Measurements from ENCODE around the gene PLVAP.
A peak's percentile ranks its signal among the peaks of the same experiment; 100 is the strongest.

PLVAP gene, protein sequence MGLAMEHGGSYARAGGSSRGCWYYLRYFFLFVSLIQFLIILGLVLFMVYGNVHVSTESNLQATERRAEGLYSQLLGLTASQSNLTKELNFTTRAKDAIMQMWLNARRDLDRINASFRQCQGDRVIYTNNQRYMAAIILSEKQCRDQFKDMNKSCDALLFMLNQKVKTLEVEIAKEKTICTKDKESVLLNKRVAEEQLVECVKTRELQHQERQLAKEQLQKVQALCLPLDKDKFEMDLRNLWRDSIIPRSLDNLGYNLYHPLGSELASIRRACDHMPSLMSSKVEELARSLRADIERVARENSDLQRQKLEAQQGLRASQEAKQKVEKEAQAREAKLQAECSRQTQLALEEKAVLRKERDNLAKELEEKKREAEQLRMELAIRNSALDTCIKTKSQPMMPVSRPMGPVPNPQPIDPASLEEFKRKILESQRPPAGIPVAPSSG

DNA sequence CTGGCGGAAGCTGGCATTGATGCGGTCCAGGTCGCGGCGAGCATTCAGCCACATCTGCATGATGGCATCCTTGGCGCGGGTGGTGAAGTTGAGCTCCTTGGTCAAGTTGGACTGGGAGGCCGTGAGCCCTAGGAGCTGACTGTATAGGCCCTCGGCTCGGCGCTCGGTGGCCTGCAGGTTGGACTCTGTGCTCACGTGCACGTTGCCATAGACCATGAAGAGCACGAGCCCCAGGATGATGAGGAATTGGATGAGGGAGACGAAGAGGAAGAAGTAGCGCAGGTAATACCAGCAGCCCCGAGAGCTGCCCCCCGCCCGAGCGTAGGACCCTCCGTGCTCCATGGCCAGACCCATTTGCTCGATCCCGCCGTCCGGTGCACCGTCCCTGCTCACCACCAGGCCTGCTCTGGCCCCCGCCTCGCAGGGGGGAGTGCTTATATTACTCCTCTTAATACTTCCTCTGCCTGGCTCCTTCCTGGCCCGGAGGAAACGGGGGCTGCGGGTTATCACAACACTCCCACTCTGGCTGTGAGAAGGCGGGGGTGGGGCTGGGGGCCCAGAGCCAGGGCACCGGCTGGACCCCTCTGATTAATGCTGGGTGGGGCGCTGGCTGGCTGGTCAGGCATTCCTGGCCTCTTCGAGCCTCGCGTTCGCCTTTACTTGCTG lies at the start of gene PLVAP:
Gene PLVAP (minus strand): TSS at position 408 of the 666 bp plus-strand sequence. CDS start 54 bp downstream, at position 354.
- DNase-seq: no peak

DNA sequence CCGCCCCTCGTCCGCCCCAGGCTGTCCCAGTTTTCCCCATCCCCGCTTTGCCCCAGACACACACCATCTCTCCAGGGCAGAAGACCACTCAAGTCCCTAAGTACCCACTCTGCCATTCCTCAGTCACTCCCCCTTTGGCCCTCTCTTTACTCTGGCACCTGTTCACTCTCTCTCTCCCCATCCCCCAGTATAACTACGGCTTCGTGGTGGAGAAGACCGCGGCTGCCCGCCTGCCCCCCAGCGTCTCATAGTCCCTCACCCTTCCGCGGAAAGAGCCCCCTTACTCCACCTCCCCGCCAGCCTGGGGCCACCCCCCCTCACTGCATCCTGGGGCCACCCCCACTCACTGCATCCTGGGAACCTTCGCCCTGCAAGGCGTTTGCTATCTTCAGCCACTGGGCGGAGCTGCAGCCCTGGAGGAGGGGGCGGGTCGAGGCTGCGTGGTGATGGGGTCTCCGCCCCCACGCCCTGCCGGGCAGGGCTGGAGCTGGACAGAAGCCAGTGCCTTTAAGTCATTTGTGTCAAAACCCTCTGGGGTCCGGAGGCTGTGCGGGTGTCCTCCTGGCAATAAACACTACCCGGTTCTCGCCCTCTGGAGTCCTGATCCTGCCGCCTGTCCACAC lies 47.7 kb upstream of the PLVAP start:
- no peak for DNase-seq

DNA sequence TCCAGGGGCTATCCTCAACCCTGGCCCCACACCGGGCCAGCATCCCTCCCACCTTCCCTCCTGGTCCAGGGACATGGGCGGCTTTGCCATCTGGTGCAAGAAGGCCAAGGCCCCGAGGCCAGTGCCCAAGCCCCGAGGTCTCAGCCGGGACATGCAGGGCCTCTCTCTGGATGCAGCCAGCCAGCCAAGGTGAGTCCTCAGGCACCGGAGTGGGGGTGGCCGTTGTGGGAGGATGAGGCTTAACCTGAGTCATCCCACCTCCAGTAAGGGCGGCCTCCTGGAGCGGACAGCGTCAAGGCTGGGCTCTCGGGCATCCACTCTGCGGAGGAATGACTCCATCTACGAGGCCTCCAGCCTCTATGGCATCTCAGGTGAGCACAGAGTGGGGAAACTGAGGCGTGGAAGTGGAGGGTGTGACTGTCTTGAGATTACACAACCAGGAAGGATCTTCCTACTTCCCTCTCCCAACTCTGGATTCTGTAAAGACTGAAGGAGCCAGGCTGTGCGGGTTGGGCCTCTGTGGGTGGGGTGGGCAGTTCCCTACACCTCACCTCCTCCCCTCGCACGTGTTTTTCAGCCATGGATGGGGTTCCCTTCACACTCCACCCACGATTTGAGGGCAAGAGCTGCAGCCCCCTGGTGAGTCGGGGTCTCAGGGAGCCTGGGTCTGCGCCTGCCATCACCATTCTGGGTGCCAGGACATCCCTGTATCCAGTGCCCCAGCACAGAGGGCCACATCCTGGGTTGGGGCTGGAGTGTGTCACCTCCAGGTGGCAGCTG lies 46.5 kb upstream of the PLVAP start:
- DNase-seq: no peak

DNA sequence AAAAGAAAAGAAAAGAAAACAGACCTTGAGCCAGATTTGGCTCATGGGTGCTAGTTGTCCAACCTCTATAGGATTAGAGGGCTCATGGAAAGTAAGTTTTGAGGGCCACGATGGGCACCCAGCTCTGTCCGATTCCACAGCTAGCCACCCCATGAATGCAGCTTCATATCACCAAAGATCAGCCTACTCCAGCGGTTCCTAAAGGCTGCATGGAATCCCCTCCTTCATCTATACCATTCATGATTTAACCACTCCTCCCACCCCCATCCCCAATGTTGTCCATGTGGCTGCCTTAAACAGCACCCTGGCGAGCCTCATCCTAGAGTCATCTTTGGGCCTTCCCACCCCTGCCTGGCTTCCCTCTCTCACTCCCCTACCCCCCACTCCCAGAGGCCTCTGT lies 44.8 kb upstream of the PLVAP start:
- no peak for DNase-seq

DNA sequence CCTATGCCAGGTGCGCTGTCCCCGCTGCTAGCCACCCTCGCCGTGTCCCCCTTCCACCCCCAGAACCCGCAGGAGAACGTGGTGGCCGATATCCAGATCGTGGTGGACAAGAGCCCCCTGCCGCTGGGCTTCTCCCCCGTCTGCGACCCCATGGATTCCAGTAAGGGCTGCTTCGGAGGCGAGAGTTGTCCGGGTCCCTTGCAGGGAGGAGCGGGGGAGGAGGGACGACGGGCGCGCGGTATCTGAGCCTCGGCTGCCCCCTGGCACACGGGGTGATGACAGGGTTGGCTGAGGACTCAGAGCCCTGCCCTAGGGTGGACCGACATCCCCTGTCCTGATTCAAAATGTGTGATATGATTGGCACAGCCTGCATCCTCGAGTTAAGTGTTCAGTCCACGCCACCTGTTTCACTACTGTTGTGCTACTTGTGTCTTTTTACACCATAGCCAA lies 43.4 kb upstream of the PLVAP start:
- peak in 1 of 2 donors; percentile 41 for DNase-seq

DNA sequence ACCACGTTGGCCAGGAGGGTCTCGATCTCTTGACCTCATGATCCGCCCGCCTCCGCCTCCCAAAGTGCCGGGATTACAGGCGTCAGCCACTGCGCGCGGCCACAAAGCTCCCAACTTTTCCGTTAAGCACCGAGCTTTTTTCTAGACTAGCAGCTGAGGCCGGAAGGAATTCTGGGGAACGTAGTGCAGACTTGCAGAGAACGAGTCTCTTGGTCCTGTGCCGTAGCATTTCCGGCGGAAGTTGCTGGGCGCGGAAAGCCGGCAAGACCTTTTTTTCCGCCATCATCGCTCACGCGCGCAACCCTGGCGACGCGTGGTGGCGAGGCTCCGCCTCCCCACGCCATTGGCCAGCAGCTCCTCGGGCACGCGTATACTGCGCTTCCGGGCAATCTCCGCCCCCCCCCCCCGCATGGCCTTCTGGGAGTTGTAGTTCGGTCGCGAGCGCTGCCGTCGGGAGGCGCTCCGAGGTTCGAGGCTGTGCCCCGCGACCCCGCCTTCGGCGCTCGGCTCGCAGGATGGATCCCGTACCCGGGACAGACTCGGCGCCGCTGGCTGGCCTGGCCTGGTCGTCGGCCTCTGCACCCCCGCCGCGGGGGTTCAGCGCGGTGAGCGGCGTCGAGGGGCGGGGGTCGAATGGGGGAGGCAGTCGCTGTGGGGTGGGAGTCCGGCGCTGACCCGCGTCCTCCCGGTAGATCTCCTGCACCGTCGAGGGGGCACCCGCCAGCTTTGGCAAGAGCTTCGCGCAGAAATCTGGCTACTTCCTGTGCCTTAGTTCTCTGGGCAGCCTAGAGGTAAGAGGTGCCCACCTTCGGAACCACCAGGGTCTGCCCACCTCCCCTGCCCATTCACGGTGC lies 42.7 kb upstream of the PLVAP start, which contains the start of gene MVB12A:
Gene MVB12A (plus strand): TSS at position 427 of the 854 bp plus-strand sequence. CDS start 89 bp downstream, at position 516.
- peak; percentile 86 to 95 for DNase-seq

DNA sequence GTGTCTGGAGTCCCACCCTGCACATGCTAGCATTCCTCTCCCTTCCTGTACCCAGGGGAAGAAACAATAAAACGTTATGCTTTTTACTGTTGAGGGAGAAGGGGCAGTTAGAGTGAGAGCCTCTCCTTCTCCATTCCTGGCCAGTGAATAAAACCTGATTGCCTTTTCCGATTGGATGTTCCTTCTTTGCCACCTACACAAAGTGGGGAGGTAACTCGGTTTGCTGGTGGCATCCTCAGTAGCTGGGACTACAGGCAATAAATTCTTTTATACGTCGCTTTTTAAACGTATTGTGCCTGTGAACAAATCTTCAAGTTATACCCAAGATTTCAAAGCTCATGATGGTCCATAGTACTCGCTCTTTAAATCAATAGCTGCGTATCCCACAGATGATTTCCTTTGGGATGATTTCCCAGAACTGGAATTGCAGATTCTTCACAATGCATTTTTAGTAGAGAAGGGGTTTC lies 42.0 kb upstream of the PLVAP start:
- DNase-seq: no peak

DNA sequence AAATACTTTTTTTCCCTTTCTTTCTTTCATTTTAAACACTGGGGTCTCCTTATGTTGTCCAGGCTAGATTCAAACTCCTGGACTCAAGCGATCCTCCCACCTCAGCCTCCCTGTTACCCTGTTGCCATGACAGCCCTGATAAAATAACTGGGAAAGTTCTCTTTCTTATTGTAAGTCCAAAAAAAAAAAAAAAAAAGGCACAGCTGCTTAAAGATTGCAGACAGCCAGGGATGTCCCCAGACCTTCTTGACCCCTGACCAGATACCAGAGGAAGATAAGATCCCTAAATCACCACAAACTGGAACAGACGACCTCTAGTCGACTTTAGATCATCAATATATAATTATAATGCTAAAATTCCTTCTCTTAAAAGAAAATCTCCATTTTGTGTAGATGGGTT lies 41.6 kb upstream of the PLVAP start:
- no peak for DNase-seq

DNA sequence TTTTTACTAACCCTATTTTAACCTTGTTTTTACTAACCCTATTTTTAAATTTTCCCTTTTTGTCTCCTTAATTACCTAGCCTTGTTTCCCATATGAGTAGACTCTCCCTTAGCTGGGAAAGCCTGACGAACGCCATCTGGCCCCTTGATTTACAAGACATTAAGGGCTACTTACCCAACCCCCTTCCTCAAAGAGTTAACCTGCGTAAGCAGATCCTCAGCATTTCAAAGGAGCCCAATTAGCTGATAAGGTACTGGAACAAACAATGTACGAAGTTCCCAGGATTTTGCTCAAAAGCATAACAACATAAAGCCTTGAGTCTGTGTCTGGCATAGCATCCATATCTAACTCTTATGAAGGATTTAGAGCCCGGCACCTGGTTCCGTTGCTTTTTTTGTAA lies 38.0 kb upstream of the PLVAP start:
- no peak for DNase-seq

DNA sequence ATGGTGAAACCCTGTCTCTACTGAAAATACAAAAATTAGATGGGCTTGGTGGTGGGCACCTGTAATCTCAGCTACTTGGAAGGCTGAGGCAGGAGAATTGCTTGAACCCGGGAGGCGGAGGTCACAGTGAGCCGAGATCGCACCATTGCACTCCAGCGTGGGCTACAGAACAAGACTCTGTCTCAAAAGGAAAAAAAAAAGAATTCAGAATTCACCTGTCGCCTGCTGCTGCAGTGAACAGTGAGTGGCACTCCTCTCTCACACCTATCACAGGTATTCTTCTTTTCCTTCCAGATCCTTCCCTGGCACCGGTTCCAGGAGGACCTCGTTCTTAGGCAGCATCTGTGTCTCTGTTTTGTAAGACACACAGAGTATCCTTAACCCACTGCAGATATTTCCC lies 37.0 kb upstream of the PLVAP start:
- DNase-seq: no peak

DNA sequence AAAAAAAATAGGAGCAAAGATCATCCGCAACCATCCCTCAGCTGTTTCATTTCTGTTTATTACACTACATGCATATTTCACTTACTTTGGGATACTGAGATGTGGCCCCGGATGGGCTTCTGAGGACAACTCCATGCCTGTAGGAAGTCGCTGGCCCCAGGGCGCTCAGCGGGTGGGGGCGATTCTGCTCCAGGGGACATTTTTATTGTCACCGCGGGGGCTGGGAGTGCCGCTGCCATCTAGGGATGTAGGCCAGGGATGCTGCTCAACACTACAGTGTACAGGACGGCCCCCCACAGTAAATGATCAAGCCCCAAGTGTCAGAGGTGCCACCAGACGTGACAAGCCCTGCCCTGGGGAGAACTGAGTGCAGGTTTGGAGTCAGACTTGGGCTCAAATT lies 34.7 kb upstream of the PLVAP start:
- no peak for DNase-seq

DNA sequence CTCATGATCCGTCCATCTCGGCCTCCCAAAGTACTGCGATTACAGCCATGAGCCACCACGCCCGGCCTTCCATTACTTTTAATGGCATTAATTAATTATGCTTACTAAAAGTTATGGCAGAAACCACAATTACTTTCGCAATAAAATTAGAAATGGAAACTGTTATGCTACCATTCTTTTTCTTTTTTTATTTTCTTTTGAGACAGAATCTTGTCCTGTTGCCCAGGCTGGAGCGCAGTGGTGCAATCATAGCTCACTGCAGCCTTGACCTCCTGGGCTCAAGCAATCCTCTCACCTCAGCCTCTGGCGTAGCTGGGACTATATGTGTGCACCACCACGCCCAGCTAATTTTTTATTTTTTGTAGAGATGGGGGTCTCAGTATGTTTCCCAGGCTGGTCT lies 32.8 kb upstream of the PLVAP start:
- no peak for DNase-seq

DNA sequence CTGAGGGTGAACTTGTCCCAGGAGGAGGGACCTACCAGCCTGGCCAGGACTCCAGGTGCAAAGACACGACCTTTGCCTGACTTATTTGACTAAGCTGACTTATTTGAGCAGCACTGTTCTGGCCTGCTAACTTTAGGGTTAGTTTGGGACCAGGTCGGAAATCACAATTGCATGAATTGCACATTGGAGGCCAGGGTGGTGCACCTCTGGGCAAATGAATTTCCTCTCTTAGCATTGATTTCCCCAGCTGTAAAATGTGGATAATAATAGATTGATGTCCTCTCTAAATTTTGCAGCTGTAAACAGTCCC lies 29.7 kb upstream of the PLVAP start:
- no peak for DNase-seq

DNA sequence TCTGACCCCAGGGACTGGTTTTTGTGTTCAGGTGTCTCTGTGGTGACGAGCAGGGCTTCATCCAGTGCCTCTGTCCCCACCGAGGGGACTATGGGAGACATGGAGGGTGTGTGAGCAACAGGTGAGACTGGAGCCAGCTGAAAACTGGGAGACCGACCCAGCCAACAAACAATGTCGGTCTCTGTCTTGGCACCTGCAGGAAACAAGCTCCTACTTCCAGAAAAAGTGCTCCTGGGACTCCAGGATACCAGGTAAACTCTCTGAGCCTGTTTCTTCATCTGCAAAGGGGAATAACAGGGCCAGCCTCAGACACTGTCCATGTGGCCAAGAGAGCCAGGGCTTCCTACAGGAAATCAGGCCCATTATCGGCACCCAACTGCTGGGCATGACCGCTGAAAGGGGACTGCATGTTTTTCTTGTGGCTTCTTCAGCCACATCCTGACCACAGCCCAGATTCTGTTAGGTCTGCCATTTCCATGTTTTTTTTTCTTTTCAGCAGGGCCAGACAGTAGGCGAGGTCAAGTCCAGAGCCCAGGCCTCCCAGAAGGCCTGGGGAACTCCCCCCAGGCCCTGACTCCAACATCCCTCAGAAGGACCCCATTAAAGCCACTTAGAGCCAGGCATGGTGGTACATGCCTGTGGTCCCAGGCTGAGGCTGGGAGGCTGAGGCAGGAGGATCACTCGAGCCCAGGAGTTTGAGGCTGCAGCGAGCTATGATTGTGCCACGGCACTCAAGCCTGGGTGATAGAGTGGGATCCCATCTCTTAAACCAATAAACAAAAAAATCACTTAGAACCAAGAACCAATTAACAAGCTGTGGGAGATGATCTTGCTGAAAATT lies 29.1 kb upstream of the PLVAP start:
- DNase-seq: no peak

DNA sequence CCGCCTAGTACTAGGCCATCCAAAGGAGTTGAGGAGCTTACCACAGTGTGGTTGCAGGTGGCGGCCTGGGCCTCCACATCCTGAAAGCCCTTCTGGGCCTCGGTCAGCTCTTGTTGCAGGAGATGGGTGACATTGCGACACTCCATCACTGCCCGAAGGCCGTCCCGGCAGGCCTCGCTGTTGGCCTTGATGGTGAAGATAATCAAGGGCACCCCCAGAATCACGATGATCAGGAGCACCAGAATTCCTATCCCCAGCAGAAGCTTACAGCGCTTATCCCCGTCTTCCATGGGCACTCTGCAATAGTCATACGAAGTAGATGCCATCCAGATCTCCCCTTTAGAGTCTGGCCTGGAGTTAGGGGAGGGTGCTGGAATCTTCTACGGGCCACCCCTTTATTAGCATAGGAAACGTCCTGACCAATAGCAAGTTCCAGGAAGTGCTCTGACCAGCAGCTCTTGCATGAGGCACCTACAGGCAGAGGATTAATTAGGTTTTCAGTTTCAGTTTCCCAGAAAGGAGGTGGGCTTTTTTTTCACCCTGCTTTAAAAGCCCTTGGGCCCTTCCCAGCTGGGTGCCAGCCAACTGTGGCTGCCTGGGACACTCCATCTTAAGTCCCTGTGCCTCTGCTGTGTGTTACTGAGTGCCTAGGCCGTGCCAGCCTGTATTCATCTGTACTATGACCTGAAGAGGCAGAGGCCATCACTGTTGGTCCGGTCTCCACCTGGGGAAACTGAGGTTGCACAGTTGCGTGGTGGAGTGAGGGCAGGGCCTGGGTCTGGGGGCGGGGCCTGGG lies 28.3 kb upstream of the PLVAP start, which contains the start of gene BST2:
Gene BST2 (minus strand): TSS at position 381 of the 796 bp plus-strand sequence. CDS start 55 bp downstream, at position 326.
- peak; percentile 67 to 80 for DNase-seq

DNA sequence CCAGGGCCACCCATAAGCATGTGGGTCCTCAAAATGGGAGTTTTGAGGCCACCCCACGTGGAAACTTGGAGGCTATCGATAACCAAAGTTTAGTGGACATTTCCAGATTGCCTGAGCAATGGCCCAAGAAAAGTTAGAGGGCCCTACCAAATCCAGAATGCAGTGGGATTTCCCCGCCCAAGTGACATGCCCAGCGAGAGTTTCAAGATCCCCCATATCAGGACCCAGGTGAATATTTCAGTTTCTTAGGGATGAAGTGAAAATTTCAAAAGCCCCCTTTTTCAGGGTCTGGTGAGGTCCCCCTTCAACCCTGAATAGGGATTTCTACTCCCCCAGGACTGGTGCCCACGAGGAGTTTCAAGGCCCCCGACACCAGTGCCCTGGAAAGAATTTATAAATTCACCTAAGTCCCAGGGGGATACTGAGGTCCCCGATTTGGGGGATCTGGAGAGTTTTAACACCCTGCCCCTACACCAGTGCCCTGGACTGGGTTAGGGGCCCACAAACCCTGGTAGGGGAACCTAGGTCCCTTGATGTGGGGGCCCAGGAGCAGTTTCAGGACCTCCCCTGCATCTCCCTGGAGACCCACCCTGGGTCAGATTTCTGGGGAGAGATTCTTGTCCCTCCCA lies 27.6 kb upstream of the PLVAP start:
- no peak for DNase-seq

DNA sequence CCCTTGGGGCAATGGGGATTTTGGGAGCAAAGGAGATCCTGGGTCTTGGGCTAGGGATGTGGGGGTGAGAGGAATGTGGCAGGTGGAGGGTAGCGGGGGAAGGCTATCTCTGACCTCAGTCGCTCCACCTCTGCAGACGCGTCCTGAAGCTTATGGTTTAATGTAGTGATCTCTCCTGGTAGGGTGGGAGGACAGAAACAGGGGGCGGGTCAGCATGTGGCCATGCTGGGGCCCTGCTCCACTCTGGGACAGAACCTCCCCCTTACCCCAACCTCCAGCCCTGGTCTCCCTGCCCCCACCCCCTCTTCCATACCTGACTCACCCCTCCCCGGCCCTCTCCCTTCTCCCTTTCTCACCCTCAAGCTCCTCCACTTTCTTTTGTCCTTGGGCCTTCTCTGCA lies 26.9 kb upstream of the PLVAP start:
- no peak for DNase-seq

DNA sequence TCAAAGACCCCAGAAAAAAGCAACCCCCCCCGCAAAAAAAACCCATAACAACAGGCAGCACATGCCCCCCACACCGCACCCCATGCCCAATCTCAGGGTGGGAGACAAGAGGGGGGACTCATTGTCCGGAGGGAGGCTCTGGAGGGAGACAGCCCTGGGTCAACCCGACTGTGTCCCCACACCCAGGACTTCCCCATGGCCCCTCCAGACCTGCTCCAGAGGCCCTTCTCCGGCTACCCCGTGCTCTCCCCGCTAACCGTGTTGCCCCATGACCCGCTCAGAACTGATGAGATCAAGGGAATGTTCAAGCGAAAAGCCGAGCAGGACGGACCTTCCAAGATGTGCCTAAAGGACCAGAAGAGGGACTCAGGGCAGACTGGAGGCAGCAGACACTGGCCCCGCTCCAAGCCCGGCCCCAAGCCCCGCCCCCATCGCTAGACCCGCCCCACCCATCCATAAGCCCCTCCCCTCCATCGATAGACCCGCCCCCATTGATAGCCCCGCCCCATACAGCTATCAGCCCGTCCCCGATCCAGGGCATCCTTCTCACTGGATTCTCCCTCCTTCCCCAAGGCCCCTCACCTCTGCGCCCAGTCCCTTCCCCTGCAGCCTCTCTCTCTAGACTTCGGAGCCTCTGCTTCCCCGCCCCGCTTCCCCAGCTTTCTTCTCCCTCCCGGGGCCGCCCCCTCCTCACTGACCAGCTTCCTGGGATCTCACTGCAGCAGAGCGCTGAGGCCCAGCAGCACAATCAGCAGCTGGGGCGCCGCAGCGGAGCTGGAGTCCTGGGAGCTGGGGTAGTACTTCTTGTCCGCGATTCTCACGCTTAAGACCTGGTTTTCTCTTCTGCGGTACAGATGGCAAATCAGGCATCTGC lies 26.1 kb upstream of the PLVAP start:
- DNase-seq: no peak
